Measurements from ENCODE around the gene REC8. TPM values are rescaled to one million over a fixed set of nuclear protein-coding genes. Genes with fewer than 3 reads are reported as not detected.

Gene REC8
- total and polyA plus RNA-seq, 2 of the 4 experiments (the other 2 are of a cell fraction) = 0.36 to 3.5 TPM

GRCh38 chr14:24196071-24197055, 24.5 kb downstream of the REC8 start:
- H3K79me1 ChIP-seq (ENCODE audit: low read depth in 1 of 2, low read length in 2 of 2) = peaks cover 38 to 62% of the 10 kb centered on the region in 2 experiments
- H3K9ac ChIP-seq (ENCODE audit: low read depth, low read length) = peak overlapping the region; percentile 93
- H3K27ac ChIP-seq (ENCODE audit: insufficient read depth, low read length) = peak overlapping the region; percentile 99
- in situ Hi-C loops (cut with MboI; ENCODE audit: low sequenced_read_pairs) = no loop called here
- peak overlapping the region; percentile 89 for H2AK5ac ChIP-seq (ENCODE audit: low read depth, low read length)
- H3K4me1 ChIP-seq (ENCODE audit: control insufficient read depth, insufficient read depth, low read length) = peaks cover 8% of the 10 kb centered on the region
- ChIA-PET POLR2A (ENCODE audit: unreplicated experiment) (interaction anchor here (1.0 to 1.1 kb wide), 2 partner anchors 10 to 46 kb away, joined by 3 read pairs; partner anchors contain the start of gene TINF2), CTCF (interaction anchor here (1.1 kb wide), 1 partner anchor 112 kb away, joined by 3 read pairs; the partner anchor contains the start of gene CIDEB)
- H2BK15ac ChIP-seq (ENCODE audit: low read depth, low read length) = no peak overlapping the region
- H4K5ac ChIP-seq (ENCODE audit: low read depth, low read length) = peak overlapping the region; percentile 83
- peak overlapping the region; percentile 93 to 94 for H4K8ac ChIP-seq (ENCODE audit: low read depth in 2 of 2, low read length in 2 of 2)
- peak overlapping the region; percentile 46; the same call in 1 of the 2 replicates for H4K91ac ChIP-seq (ENCODE audit: insufficient read depth, low read depth, low read length)
- WGBS, 2 experiments (ENCODE audit: extremely low coverage in 2 of 2, insufficient read length in 1 of 2) = 70% methylated on average over 2 of the region's 33 CpGs; no CpG with 5 or more reads in 1 of the 2 experiments
- peaks cover 11% of the 10 kb centered on the region; the same call in 1 of the 2 replicates for H3K9me1 ChIP-seq (ENCODE audit: insufficient read depth, low read length)
- no peaks in the 10 kb centered on the region for H4K20me1 ChIP-seq (ENCODE audit: insufficient read depth, low read length)
- BruUV-seq (replicated peaks) = TSS peak; percentile 44
- H2BK120ac ChIP-seq (ENCODE audit: low read depth, low read length) = 0 out of 2 replicates have a peak overlapping the region, but pooled peaks have one; percentile 64
- H3K4me2 ChIP-seq (ENCODE audit: low read depth, low read length) = peak overlapping the region; percentile 65
- peaks cover 17% of the 10 kb centered on the region for H3K36me3 ChIP-seq (ENCODE audit: control insufficient read depth, insufficient read depth, low read length)
- H3K56ac ChIP-seq (ENCODE audit: extremely low read depth, insufficient read depth, low read length) = peak overlapping the region; percentile 85
- H2AK9ac ChIP-seq (replicated peaks; ENCODE audit: low read depth, low read length, poor library complexity) = peak overlapping the region; percentile 96
- DNase-seq = peak; percentile 22
- intact Hi-C loops (cut with micrococcal nuclease) = no loop called here
- TF ChIP-seq FOS (IDR thresholded peaks at IDR 0.05; ENCODE audit: low read depth, low read length) = no peak
- TF ChIP-seq CTCF (conservative IDR thresholded peaks at IDR 0.05; ENCODE audit: low read depth, low read length) = no peak
- no peak for TF ChIP-seq MAFK (IDR thresholded peaks at IDR 0.05; ENCODE audit: low read depth, low read length)
- no peak for TF ChIP-seq ELK1 (IDR thresholded peaks at IDR 0.05; ENCODE audit: borderline replicate concordance, low read depth, low read length)
- no peak for TF ChIP-seq BHLHE40 (IDR thresholded peaks at IDR 0.05; ENCODE audit: low read depth, low read length)
- TF ChIP-seq USF2 (IDR thresholded peaks at IDR 0.05; ENCODE audit: low read depth, low read length) = no peak
- no peak for TF ChIP-seq NFE2L2 (IDR thresholded peaks at IDR 0.05; ENCODE audit: low read depth, low read length)
- no peak for TF ChIP-seq MAZ (IDR thresholded peaks at IDR 0.05; ENCODE audit: borderline replicate concordance, low read depth, low read length)
- no peak for TF ChIP-seq RCOR1 (IDR thresholded peaks at IDR 0.05; ENCODE audit: insufficient replicate concordance, low read length)
- TF ChIP-seq RAD21 (IDR thresholded peaks at IDR 0.05; ENCODE audit: low read length) = no peak
- no peaks in the 10 kb centered on the region for H3K27me3 ChIP-seq (ENCODE audit: control insufficient read depth, insufficient read depth, low read length)
- H3K14ac ChIP-seq (replicated peaks; ENCODE audit: low read depth, low read length) = peak overlapping the region; percentile 95
- ATAC-seq (ENCODE audit: low read depth) = peak; percentile 37
- peak overlapping the region; percentile 89 for H3K4me3 ChIP-seq (ENCODE audit: insufficient read depth, low read depth, low read length)
- H2BK5ac ChIP-seq (ENCODE audit: low read depth, low read length, poor library complexity, severe bottlenecking) = peak overlapping the region; percentile 96
- H3K23ac ChIP-seq (ENCODE audit: low read depth, low read length) = peak overlapping the region; percentile 93
- no peak overlapping the region; the same call in 1 of the 2 replicates for H3K18ac ChIP-seq (ENCODE audit: low read depth, low read length)
- peak overlapping the region; percentile 95 for H2AFZ ChIP-seq (replicated peaks; ENCODE audit: low read length, poor library complexity)
- H2BK20ac ChIP-seq (ENCODE audit: low read depth, low read length) = no peak overlapping the region
- dilution Hi-C loops (cut with HindIII; ENCODE audit: low sequenced_read_pairs, unreplicated experiment) = no loop called here
- no peaks in the 10 kb centered on the region for H3K9me3 ChIP-seq (ENCODE audit: control insufficient read depth, insufficient read depth, low read length)
- peak overlapping the region; percentile 97 for H3K4ac ChIP-seq (ENCODE audit: low read depth, low read length)
